ENCODE results near the gene SAE1.
A peak's percentile ranks its signal among the peaks of the same experiment; 100 is the strongest.
"Not testable (repeated sequence)": the region's sequence is repeated elsewhere in the genome, so short reads cannot be mapped to it uniquely, and the experiment has no call there.

The SAE1 gene

GRCh38 chr19:47130589-47131227, at the start of gene SAE1:
Gene SAE1, plus strand, starts transcription at chr19:47130835. Its CDS starts 96 bp downstream, at chr19:47130931.
- DNase-seq (ENCODE audit: extremely low spot score, insufficient read length, low read depth) = peak; percentile 99
- FAIRE-seq = peak; percentile 99

- FAIRE-seq = no peak
- no peak for DNase-seq (ENCODE audit: extremely low spot score, insufficient read length, low read depth)
These were observed 49.5 kb upstream of the SAE1 start for GRCh38 chr19:47081095-47081494.

GRCh38 chr19:47082493-47082892, 48.1 kb upstream of the SAE1 start:
- FAIRE-seq (no peak), DNase-seq (ENCODE audit: extremely low spot score, insufficient read length, low read depth) (no peak)

GRCh38 chr19:47084879-47085439, 45.7 kb upstream of the SAE1 start:
- FAIRE-seq (no peak), DNase-seq (ENCODE audit: extremely low spot score, insufficient read length, low read depth) (no peak)

GRCh38 chr19:47086280-47086679, 44.4 kb upstream of the SAE1 start:
- no peak for FAIRE-seq

GRCh38 chr19:47089767-47090350, 40.8 kb upstream of the SAE1 start:
- no peak for FAIRE-seq
- no peak for DNase-seq (ENCODE audit: extremely low spot score, insufficient read length, low read depth)

More at GRCh38 chr19:47086280-47086679, 44.4 kb upstream of the SAE1 start:
- DNase-seq (ENCODE audit: extremely low spot score, insufficient read length, low read depth) = no peak

GRCh38 chr19:47093254-47093653, 37.4 kb upstream of the SAE1 start:
- no peak for DNase-seq (ENCODE audit: extremely low spot score, insufficient read length, low read depth)
- FAIRE-seq = no peak

- FAIRE-seq (peak; percentile 91), DNase-seq (ENCODE audit: extremely low spot score, insufficient read length, low read depth) (peak; percentile 62)
These were observed 36.8 kb upstream of the SAE1 start for GRCh38 chr19:47093841-47094240.

GRCh38 chr19:47094557-47095475, 35.8 kb upstream of the SAE1 start:
- FAIRE-seq (peak; percentile 79), DNase-seq (ENCODE audit: extremely low spot score, insufficient read length, low read depth) (peak; percentile 28)

GRCh38 chr19:47095476-47096099, 35.0 kb upstream of the SAE1 start:
- FAIRE-seq = no peak
- DNase-seq (ENCODE audit: extremely low spot score, insufficient read length, low read depth) = no peak

GRCh38 chr19:47096100-47096704, 34.4 kb upstream of the SAE1 start:
- FAIRE-seq (no peak), DNase-seq (ENCODE audit: extremely low spot score, insufficient read length, low read depth) (no peak)

- FAIRE-seq (no peak), DNase-seq (ENCODE audit: extremely low spot score, insufficient read length, low read depth) (no peak)
These were observed 33.9 kb upstream of the SAE1 start for GRCh38 chr19:47096721-47097120.

GRCh38 chr19:47097396-47098201, 33.0 kb upstream of the SAE1 start:
- no peak for FAIRE-seq
- DNase-seq (ENCODE audit: extremely low spot score, insufficient read length, low read depth) = no peak

GRCh38 chr19:47098608-47099007, 32.0 kb upstream of the SAE1 start:
- no peak for DNase-seq (ENCODE audit: extremely low spot score, insufficient read length, low read depth)

GRCh38 chr19:47099576-47100050, 31.0 kb upstream of the SAE1 start:
- no peak for FAIRE-seq

More at GRCh38 chr19:47098608-47099007, 32.0 kb upstream of the SAE1 start:
- FAIRE-seq = no peak

GRCh38 chr19:47100290-47100689, 30.3 kb upstream of the SAE1 start:
- DNase-seq (ENCODE audit: extremely low spot score, insufficient read length, low read depth) = no peak
- FAIRE-seq = no peak

More at GRCh38 chr19:47099576-47100050, 31.0 kb upstream of the SAE1 start:
- no peak for DNase-seq (ENCODE audit: extremely low spot score, insufficient read length, low read depth)

GRCh38 chr19:47101116-47101515, 29.5 kb upstream of the SAE1 start:
- not testable (repeated sequence) for DNase-seq (ENCODE audit: extremely low spot score, insufficient read length, low read depth)

GRCh38 chr19:47102346-47103060, 28.1 kb upstream of the SAE1 start:
- FAIRE-seq (no peak), DNase-seq (ENCODE audit: extremely low spot score, insufficient read length, low read depth) (no peak)

More at GRCh38 chr19:47101116-47101515, 29.5 kb upstream of the SAE1 start:
- not testable (repeated sequence) for FAIRE-seq

Measured in GM18507 (cell line).